ENCODE results near the gene ZNF284. TPM values are rescaled to one million over a fixed set of nuclear protein-coding genes. Genes with fewer than 3 reads are reported as not detected.
A peak's percentile ranks its signal among the peaks of the same experiment; 100 is the strongest.

Gene ZNF284
- polyA plus RNA-seq (2012; ENCODE audit: missing spikeins): 1.4 TPM

DNA sequence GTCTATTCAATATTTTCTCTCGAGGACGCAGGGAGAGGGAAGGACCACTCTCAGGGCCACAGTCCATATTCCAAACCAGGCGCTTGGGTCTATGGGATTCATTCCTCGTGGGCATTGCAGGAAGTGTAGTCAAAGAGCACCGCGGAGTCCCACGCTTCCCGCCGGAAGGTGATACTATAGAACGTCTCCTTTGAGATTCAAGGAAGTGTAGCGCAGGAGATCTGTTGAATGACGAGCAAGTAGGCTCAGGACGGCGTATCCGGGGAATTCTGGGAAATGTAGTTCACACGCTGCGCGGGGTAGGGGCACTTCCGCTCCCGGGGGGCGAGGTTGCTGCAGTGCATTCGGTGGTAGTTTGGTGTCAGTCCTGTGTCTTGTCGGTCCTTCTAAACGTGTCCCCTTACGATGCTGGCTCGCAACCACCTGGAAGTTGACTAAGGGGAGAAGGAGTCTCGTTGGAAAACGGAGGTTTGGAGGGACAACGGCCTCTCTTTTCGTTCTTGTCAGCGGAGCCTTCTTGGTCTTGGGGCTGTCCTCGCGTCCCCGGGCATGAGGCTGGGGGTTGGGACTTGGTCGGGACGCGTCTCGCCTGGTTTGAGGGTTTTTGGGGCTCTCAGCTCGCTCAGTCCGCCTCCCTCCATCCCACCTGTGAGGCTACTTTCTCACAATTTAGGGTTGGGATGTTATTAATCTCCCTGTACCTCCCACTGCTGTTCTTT lies at the start of gene ZNF284:
TSS of gene ZNF284 (plus strand) at position 336 of the 719 bp plus-strand sequence. CDS start 4,231 bp downstream, outside the sequence.
- peak; percentile 97 for FAIRE-seq
- peak; percentile 70 for DNase-seq (ENCODE audit: insufficient read length)
- no peak for TF ChIP-seq POLR2AphosphoS5 (IDR thresholded peaks at IDR 0.05; ENCODE audit: low read depth, low read length)
- TF ChIP-seq TAF1 (IDR thresholded peaks at IDR 0.05; ENCODE audit: borderline replicate concordance, low read depth, low read length): 0 out of 2 replicates have a peak, but pooled peaks have one; percentile 26

DNA sequence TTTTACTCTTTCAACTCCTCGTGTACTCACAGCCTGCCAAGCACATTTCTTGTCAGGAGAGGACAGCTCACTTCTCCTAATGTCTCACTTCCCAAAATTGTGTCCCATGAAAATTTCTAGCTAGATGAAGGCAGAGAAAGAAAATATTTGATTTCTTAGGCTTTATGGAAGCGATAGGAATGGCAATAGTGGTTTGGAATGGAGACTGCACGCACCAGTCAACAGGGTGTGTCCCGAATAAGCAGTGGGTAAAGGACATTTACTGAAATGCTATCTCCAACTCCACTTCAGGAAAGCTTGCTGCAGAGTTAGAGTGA lies 47.1 kb upstream of the ZNF284 start:
- FAIRE-seq (peak; percentile 77), DNase-seq (ENCODE audit: insufficient read length) (no peak)
- TF ChIP-seq POLR2A (IDR thresholded peaks at IDR 0.05; ENCODE audit: low read depth, low read length) (no peak), POLR2AphosphoS5 (IDR thresholded peaks at IDR 0.05; ENCODE audit: low read depth, low read length) (no peak), TAF1 (IDR thresholded peaks at IDR 0.05; ENCODE audit: borderline replicate concordance, low read depth, low read length) (no peak)

DNA sequence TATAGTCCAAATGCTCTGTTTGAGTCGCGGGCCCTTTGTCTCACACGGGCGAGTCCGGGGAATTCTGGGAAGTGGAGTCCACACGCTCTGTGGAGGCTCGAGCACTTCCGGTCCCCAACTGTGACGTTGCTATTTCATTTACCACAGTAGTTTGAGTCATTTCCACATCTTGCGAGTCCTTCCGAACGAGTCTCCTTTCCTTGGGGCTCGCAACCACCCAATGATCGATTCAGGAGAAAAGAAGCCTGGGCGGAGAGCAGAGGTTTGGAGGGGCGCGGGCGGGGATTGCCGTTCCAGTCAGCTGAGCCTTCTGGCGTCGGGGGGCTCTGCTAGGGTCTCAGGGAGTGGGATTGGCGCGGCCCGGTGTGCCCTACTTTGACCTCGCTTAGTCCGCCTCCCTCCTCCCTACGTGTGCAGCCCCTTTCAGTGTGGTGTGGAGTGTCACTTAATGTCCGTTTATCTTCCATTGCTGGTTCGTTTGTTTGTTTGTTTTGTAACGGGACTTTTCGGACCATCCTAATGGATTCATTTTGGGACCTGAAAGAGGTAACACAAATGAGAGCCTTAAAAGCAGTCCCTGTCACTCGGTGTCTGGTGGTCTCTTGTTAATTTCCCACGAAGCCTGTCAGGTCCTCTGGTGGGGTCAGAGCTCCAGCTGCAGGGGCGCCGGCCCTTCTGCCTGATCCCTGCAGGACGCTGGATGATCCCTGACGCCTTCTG lies 46.6 kb upstream of the ZNF284 start, which contains the start of gene ZNF222:
TSS of gene ZNF222 (plus strand) at position 163 of the 720 bp plus-strand sequence. CDS start at position 221, 58 bp downstream.
- DNase-seq (ENCODE audit: insufficient read length): peak; percentile 36
- FAIRE-seq: peak; percentile 58
- no peak for TF ChIP-seq POLR2A (IDR thresholded peaks at IDR 0.05; ENCODE audit: low read depth, low read length)
- TF ChIP-seq TAF1 (IDR thresholded peaks at IDR 0.05; ENCODE audit: borderline replicate concordance, low read depth, low read length): no peak
- TF ChIP-seq POLR2AphosphoS5 (IDR thresholded peaks at IDR 0.05; ENCODE audit: low read depth, low read length): no peak

DNA sequence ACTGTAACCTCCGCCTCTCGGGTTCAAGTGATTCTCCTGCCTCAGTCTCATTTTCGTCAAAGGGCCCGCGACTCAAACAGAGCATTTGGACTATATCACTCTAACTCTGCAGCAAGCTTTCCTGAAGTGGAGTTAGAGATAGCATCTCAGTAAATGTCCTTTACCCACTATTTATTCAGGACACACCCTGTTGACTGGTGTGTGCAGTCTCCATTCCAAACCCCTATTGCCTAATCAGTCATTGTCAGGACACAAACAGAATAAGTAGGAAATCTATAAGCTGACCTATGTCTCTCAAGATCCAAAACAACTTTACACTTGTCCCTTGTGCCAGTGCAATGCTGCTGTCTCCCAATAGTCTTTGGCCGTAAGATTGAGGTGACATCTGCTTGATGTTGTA lies 45.3 kb upstream of the ZNF284 start:
- FAIRE-seq (no peak), DNase-seq (ENCODE audit: insufficient read length) (no peak)
- TF ChIP-seq TAF1 (IDR thresholded peaks at IDR 0.05; ENCODE audit: borderline replicate concordance, low read depth, low read length) (no peak), POLR2A (IDR thresholded peaks at IDR 0.05; ENCODE audit: low read depth, low read length) (no peak)

DNA sequence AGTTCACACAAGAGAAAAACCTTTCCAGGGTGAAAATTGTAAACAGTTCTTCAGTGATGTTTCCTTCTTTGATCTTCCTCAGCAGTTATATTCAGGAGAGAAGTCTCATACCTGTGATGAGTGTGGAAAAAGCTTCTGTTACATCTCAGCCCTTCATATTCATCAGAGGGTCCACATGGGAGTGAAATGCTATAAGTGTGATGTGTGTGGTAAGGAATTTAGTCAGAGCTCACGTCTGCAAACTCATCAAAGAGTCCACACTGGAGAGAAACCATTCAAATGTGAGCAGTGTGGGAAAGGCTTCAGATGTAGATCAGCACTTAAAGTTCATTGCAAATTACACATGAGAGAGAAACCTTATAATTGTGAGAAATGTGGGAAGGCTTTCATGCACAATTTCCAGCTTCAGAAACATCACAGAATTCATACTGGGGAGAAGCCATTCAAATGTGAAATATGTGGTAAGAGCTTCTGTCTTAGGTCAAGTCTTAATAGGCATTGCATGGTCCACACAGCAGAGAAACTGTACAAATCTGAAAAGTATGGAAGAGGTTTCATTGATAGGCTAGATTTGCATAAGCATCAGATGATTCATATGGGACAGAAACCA lies 39.9 kb upstream of the ZNF284 start:
- DNase-seq (ENCODE audit: insufficient read length): no peak
- TF ChIP-seq POLR2A (IDR thresholded peaks at IDR 0.05; ENCODE audit: low read depth, low read length): no peak
- no peak for FAIRE-seq

DNA sequence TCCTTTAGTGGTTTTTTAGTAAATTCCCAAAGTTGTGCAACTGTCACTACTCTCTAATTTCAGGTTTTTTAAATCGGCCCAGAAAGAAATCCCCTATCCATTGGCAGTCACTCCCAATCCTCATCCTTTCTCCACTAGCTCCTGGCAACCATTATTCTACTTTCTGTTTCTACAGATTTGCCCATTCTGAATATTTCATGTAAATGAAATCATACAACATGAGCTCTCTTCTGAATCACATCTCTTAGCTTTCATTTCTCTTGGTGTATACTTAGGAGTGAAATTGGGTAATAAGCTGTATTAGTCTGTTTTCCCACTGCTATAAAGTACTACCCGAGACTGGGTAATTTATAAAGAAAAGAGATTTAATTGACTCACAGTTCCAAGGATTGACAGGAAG lies 29.8 kb upstream of the ZNF284 start:
- FAIRE-seq (no peak), DNase-seq (ENCODE audit: insufficient read length) (no peak)
- TF ChIP-seq TAF1 (IDR thresholded peaks at IDR 0.05; ENCODE audit: borderline replicate concordance, low read depth, low read length): no peak

DNA sequence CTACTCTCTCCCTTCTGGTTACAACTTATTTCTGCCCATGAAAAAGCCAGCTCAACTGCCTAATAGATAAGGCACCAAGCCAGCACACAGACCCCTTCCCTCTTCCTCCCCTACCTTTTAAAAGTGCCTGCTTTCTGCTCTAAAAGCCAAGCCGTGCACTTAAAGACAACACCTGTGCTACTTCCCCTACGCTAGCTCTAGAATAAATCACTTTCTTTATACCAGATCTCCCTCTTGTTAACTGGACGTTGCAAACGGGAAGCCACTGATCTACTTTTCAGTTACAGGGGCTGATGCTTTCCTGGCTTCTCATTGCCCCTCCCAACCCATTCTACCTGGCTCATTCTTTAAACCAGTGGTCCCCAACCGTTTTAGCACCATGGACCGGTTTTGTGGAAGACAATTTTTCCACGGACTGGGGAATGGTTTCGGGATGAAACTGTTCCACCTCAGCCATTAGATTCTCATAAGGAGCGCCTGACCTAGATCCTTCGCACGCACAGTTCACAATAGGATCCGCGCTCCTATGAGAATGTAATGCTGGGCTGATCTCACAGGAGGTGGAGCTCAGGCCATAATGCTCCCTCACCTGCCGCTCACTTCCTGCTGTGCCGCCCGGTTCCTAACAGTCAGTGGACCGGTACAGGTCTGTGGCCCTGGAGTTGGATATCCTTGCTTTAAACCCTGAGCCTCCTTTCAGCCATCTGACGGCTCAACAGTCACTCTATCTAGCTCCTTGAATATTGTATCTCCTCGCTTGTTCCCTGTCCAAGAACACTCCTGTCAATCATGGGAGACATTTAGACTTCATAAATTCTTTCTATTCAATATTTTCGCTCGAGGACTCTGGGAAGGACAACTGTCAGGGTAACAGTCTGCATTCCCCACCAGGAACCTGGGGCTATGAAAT lies 21.0 kb upstream of the ZNF284 start:
- DNase-seq (ENCODE audit: insufficient read length): no peak
- peak; percentile 66 for FAIRE-seq
- TF ChIP-seq POLR2A (IDR thresholded peaks at IDR 0.05; ENCODE audit: low read depth, low read length) (no peak), POLR2AphosphoS5 (IDR thresholded peaks at IDR 0.05; ENCODE audit: low read depth, low read length) (no peak), TAF1 (IDR thresholded peaks at IDR 0.05; ENCODE audit: borderline replicate concordance, low read depth, low read length) (no peak)

DNA sequence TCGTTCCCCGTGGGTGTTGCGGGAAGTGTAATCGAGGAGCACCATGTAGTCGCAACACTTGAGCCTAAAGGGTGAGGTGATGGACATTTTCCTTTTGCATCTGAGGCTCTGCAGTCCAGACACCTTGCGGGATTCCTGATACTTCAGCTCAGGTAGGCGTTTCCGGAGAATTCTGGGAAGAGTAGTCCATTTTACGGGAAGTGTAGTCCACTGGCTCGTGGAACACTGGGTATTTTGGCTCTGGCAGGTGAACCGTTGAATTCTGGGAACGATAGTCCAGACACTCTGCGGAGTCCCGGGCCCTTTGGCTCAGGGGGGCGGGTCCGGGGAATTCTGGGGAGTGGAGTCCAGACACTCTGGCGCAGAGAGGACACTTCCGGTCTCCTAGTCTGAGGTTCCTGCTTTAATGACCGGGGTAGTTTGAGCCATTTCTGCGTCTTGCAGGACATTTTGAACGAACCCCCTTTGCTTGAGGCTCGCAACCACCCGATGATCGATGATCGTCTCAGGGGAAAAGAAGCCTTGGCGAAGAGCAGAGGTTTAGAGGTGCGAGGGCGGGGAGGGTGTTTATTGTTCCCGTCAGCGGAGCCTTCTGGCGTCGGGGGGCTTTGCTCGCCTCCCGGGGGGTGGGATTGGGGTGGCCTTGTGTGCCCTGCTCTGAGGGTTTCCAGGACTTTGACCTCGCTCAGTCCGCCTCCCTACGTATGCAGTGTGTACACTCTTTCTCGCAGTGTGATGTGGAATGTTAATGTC lies 20.1 kb upstream of the ZNF284 start, which contains the start of gene ZNF223:
TSS of gene ZNF223 (plus strand) at position 387 of the 753 bp plus-strand sequence. CDS start 3,141 bp downstream, outside the sequence.
- no peak for TF ChIP-seq TAF1 (IDR thresholded peaks at IDR 0.05; ENCODE audit: borderline replicate concordance, low read depth, low read length)
- TF ChIP-seq POLR2AphosphoS5 (IDR thresholded peaks at IDR 0.05; ENCODE audit: low read depth, low read length): no peak
- no peak for TF ChIP-seq POLR2A (IDR thresholded peaks at IDR 0.05; ENCODE audit: low read depth, low read length)
- FAIRE-seq: peak; percentile 66
- DNase-seq (ENCODE audit: insufficient read length): peak; percentile 47

DNA sequence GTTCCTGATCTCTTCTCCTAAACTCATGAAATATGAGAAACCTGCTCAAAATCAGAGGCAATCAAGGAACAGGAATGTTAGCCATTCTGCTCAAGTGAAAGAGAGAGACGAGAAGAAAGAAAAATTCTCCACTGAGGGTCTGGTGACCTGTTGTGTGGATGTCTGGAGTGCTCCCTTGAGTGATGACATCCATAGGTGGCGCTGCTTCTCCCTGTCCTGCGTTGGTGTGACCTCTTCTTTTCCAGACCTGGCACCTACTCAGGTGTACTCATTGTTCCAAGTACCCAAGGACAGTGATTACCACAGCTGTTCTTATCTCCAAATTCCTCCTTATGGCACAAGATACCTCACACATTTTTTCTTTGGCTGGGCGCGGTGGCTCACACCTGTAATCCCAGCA lies 16.1 kb upstream of the ZNF284 start:
- DNase-seq (ENCODE audit: insufficient read length) (no peak), FAIRE-seq (no peak)
- TF ChIP-seq TAF1 (IDR thresholded peaks at IDR 0.05; ENCODE audit: borderline replicate concordance, low read depth, low read length): no peak
- no peak for TF ChIP-seq POLR2AphosphoS5 (IDR thresholded peaks at IDR 0.05; ENCODE audit: low read depth, low read length)
- no peak for TF ChIP-seq POLR2A (IDR thresholded peaks at IDR 0.05; ENCODE audit: low read depth, low read length)

DNA sequence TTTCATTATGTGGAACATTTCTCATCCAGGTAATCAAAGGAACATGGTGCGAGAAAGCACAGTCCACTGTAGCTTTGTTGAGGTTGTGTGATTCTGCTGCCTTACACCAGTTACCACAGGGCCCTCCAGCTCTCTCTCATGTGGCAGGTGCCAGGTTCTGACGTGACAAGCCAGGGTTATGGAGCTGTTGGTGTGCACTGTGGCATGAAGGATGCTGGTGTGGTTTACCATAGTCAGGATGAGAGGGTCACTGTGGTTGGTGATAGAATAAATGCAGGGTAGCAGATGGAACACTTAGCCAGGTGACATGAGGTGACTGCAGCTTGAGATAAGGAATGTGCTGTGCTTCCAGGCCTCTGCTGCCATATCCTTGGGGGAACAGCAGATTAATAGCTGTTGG lies 12.7 kb upstream of the ZNF284 start:
- FAIRE-seq: no peak
- TF ChIP-seq POLR2AphosphoS5 (IDR thresholded peaks at IDR 0.05; ENCODE audit: low read depth, low read length) (no peak), TAF1 (IDR thresholded peaks at IDR 0.05; ENCODE audit: borderline replicate concordance, low read depth, low read length) (no peak), POLR2A (IDR thresholded peaks at IDR 0.05; ENCODE audit: low read depth, low read length) (no peak)
- no peak for DNase-seq (ENCODE audit: insufficient read length)
